GM12878 (cell line): ENCODE results near the gene SRSF2. TPM values are rescaled to one million over a fixed set of nuclear protein-coding genes. Genes with fewer than 3 reads are reported as not detected.
"Not testable (repeated sequence)": the region's sequence is repeated elsewhere in the genome, so short reads cannot be mapped to it uniquely, and the experiment has no call there.

ENCODE experiments used
- ATAC-seq: fragments of 200-7000 bp; cut with Tn5 transposase; 3 replicates; pipeline ENCODE4 v1.9.1; 2020; ENCODE audit warnings: mild to moderate bottlenecking, moderate library complexity
- BruUV-seq: library from RNA; stranded (reverse); fragments of 400-500 nt; replicated peaks from 2 replicates; lab custom pipeline; 2021; lab: Mats Ljungman, UMichigan
- CTCF ChIA-PET: fragments of 300-600 bp; sonication (Branson Sonifier 250); formaldehyde crosslinking; extraction: SDS; loops from one replicate; lab custom pipeline; 2021; ENCODE audit warnings: inconsistent platforms; lab: Yijun Ruan, JAX
- POLR2A ChIA-PET: fragments of 350-600 bp; formaldehyde crosslinking; extraction: SDS; loops from one replicate; lab custom pipeline; 2021; ENCODE audit warnings: inconsistent platforms; lab: Charles Lee
- RAD21 ChIA-PET: fragments of 300-600 bp; sonication (Branson Sonifier 250); formaldehyde crosslinking; loops from one replicate; lab custom pipeline; 2023; ENCODE audit warnings: antibody characterized with exemption; ENCODE audit not compliant: unreplicated experiment; lab: Charles Lee
- SMC1A ChIA-PET: fragments of 300-600 bp; sonication (Branson Sonifier 250); formaldehyde crosslinking; loops from one replicate; lab custom pipeline; 2023; ENCODE audit not compliant: unreplicated experiment, uncharacterized antibody; lab: Charles Lee
- DNase-seq: peaks from one replicate; pipeline ENCODE4 v3.0.0-alpha.2; 2011; ENCODE audit warnings: low read depth, low spot score
- FAIRE-seq: peaks from 3 replicates; lab custom pipeline; 2011; peaks lifted over from hg19 to GRCh38; lab: Jason Lieb, UNC
- H2AFZ ChIP-seq: 2 replicates; pipeline ENCODE4 v1.6.0; 2011; ENCODE audit warnings: low read depth, low read length, control low read depth; ENCODE audit not compliant: control insufficient read depth
- H3K27ac ChIP-seq: 2 replicates; pipeline ENCODE4 v1.5.1; 2011; ENCODE audit warnings: control low read depth; ENCODE audit not compliant: control insufficient read depth, insufficient read depth
- H3K27me3 ChIP-seq, 2 experiments: replicated peaks in 1 of 2; 2 replicates each; pipeline versions ENCODE4 v1.6.0 to v1.6.1; 2011; ENCODE audit warnings: low read length in 1 of 2; ENCODE audit not compliant: control insufficient read depth in 2 of 2, insufficient read depth in 2 of 2
- H3K36me3 ChIP-seq, 2 experiments: 2 replicates each; pipeline ENCODE4 v1.5.1; 2011; ENCODE audit warnings: low read length in 1 of 2; ENCODE audit not compliant: control insufficient read depth in 2 of 2, insufficient read depth in 2 of 2
- H3K4me1 ChIP-seq: 2 replicates; pipeline ENCODE4 v1.6.1; 2011; ENCODE audit warnings: mild to moderate bottlenecking, low read length, moderate library complexity, mixed read lengths; ENCODE audit not compliant: control insufficient read depth, insufficient read depth
- H3K4me2 ChIP-seq: 2 replicates; pipeline ENCODE4 v1.6.0; 2011; ENCODE audit warnings: control low read depth; ENCODE audit not compliant: control insufficient read depth, insufficient read depth
- H3K4me3 ChIP-seq: fragments of 200-600 bp; sonication (generic); 2 replicates; pipeline ENCODE4 v1.5.1; 2016
- H3K79me2 ChIP-seq: 2 replicates; pipeline ENCODE4 v1.6.0; 2011; ENCODE audit warnings: low read length; ENCODE audit not compliant: control insufficient read depth, insufficient read depth
- H3K9ac ChIP-seq: 2 replicates; pipeline ENCODE4 v1.8.0; 2011; ENCODE audit warnings: low read length, control low read depth, mixed read lengths; ENCODE audit not compliant: control insufficient read depth, insufficient read depth
- H3K9me3 ChIP-seq: replicated peaks from 3 replicates; pipeline ENCODE4 v1.5.1; 2011; ENCODE audit warnings: mild to moderate bottlenecking, low read length; ENCODE audit not compliant: control insufficient read depth, insufficient read depth
- H4K20me1 ChIP-seq: 2 replicates; pipeline ENCODE4 v1.6.0; 2011; ENCODE audit not compliant: control insufficient read depth, insufficient read depth
- IKZF1 ChIP-seq: fragments of 450-650 bp; conservative IDR thresholded peaks from 2 replicates; pipeline ENCODE4 v1.6.1; 2017; ENCODE audit warnings: antibody characterized with exemption, mild to moderate bottlenecking
- POU2F2 ChIP-seq: IDR thresholded peaks from 3 replicates; pipeline ENCODE4 v1.6.1; 2011; ENCODE audit warnings: low read depth, mild to moderate bottlenecking, low read length, borderline replicate concordance
- RFX5 ChIP-seq: IDR thresholded peaks from 2 replicates; pipeline ENCODE4 v1.6.1; 2011; ENCODE audit warnings: low read depth, low read length, improper control_type of control experiment
- SMAD5 ChIP-seq: IDR thresholded peaks from 2 replicates; pipeline ENCODE4 v1.6.1; 2016; ENCODE audit warnings: antibody characterized with exemption, low read depth
- SREBF1 ChIP-seq: IDR thresholded peaks from 2 replicates; pipeline ENCODE4 v1.6.1; 2012; ENCODE audit warnings: mild to moderate bottlenecking, low read length
- ZSCAN29 ChIP-seq: fragments of 450-650 bp; IDR thresholded peaks from 2 replicates; pipeline ENCODE4 v1.6.1; 2017; ENCODE audit warnings: mild to moderate bottlenecking, moderate library complexity
- ZZZ3 ChIP-seq: IDR thresholded peaks from 2 replicates; pipeline ENCODE4 v1.6.1; 2011; ENCODE audit warnings: low read depth; ENCODE audit not compliant: control insufficient read depth, insufficient read length
- WGBS: methylation state at CpG from one replicate; pipeline ENCODE4 v1.1.6; 2016; ENCODE audit warnings: low lambda C conversion rate; ENCODE audit not compliant: insufficient replicate concordance, insufficient coverage; ENCODE audit errors: missing lambda C conversion rate; 5-methylcytosine and 5-hydroxymethylcytosine counted together
- in situ Hi-C: fragments of 300-500 bp; cut with MboI; formaldehyde crosslinking; loops from 9 replicates; pipeline ENCODE4 v1.14.3; 2018; ENCODE audit warnings: mixed read lengths
- intact Hi-C: fragments of 100-400 bp; cut with micrococcal nuclease; formaldehyde crosslinking; loops from one replicate; pipeline ENCODE4 v1.14.2; 2022; ENCODE audit not compliant: unreplicated experiment
- polyA plus RNA-seq, 11 experiments: library from polyadenylated mRNA; depleted of rRNA in 4 of 11; unstranded in 6 of 11; stranded (reverse) in 5 of 11; fragments of >200 nt; fragmentation: Nextera tagmentation in 4 of 11; fragmentation: Illumina TruSeq in 1 of 11; extraction: Ambion mirVana in 4 of 11; extraction: Trizol in 1 of 11; gene quantifications; 1 replicate in 1 of 11; 2 replicates in 10 of 11; pipeline versions ENCODE4 v1.2.1 to v1.2.3, GENCODE V29; 2011 to 2016; ENCODE audit warnings: inconsistent platforms in 2 of 11, missing spikeins in 2 of 11, low read depth in 1 of 11
- total RNA-seq, 4 experiments: library from RNA; depleted of rRNA in 3 of 4; stranded (reverse); fragments of >200 nt in 3 of 4; fragmentation: Illumina TruSeq in 1 of 4; extraction: Trizol in 1 of 4; gene quantifications; 2 replicates each; pipeline versions ENCODE4 v1.2.1 to v1.2.3, GENCODE V29; 2013 to 2021
- TF ChIP-seq, protein P1 (sequence below): fragments of 450-650 bp; conservative IDR thresholded peaks from 2 replicates; pipeline ENCODE4 v1.6.1; 2017; ENCODE audit warnings: mild to moderate bottlenecking, moderate library complexity

Gene SRSF2
- total and polyA plus RNA-seq, 10 of the 15 experiments (the other 5 are each of a cell fraction or from before 2014, with no cell fraction given) = 225 to 795 (median 410) TPM

DNA sequence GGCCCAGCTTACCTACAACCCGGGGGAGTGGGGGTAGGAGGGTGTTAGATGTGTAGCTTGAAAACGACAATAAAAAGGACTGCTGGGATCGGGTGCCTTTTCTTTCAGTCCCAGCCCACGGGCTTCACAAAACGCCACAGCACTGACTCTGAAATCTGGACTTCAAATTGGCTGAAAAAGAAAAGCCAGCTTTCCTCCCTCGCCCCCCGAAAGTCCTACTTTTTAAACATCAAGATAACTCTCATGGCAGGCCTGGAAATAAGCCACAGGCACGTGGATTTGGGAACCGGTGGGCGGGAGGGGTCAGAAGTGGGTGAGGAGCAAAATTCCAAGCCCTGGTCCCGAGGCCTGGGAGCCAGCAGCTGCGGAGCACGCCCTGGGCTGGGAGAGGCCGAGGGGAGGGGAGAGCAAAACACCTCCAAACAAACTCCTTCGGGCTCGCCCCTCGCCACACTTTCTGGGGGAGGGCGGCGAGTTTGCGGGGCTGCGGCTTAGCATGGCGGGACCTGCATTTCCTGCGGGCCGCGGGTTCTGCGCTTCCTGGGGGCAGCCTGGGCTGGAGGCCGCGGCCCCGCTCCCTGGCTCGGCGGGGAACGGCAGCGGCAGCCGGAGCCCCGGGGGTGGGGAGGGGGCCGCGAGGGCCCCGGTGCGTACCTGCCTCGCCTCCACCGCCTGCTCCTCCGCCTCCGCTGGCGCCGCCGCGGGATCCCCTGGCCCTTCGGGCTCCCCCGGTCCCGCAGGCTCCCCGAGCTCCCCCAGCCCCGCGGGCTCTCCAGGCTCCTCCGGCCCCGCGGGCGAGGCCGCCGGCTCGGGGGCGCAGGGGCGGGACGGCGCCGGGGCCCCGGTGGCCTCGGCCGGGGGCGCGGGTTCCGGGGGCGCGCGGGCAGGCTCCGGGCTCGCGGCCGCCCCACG is 26.9 kb downstream of the SRSF2 start:
- RAD21 ChIA-PET, DNase-seq, H3K4me1 ChIP-seq, H3K4me3 ChIP-seq, FAIRE-seq, H3K9me3 ChIP-seq, H3K27ac ChIP-seq, H3K9ac ChIP-seq: not testable (repeated sequence)
- 25% methylated on average over 30 of the region's 79 CpGs for WGBS
- intact Hi-C loops = loop anchor here (10.0 kb wide), 1 partner anchor 85 kb away; no protein-coding TSS in a partner anchor
- 0 out of 2 replicates have a peak, but pooled peaks have one; percentile 15 for TF ChIP-seq IKZF1
- TF ChIP-seq, all 136 proteins: peak for 1; not testable (repeated sequence) for 135
- CTCF ChIA-PET, H3K27me3 ChIP-seq, BruUV-seq, H2AFZ ChIP-seq, POLR2A ChIA-PET, H4K20me1 ChIP-seq, H3K79me2 ChIP-seq, in situ Hi-C loops, H3K36me3 ChIP-seq, ATAC-seq: not testable (repeated sequence)
- SMC1A ChIA-PET = interaction anchor here (1.2 kb wide), 1 partner anchor 15 kb away, joined by 3 read pairs; no protein-coding TSS in a partner anchor
- peak overlapping the region; percentile 68 for H3K4me2 ChIP-seq

DNA sequence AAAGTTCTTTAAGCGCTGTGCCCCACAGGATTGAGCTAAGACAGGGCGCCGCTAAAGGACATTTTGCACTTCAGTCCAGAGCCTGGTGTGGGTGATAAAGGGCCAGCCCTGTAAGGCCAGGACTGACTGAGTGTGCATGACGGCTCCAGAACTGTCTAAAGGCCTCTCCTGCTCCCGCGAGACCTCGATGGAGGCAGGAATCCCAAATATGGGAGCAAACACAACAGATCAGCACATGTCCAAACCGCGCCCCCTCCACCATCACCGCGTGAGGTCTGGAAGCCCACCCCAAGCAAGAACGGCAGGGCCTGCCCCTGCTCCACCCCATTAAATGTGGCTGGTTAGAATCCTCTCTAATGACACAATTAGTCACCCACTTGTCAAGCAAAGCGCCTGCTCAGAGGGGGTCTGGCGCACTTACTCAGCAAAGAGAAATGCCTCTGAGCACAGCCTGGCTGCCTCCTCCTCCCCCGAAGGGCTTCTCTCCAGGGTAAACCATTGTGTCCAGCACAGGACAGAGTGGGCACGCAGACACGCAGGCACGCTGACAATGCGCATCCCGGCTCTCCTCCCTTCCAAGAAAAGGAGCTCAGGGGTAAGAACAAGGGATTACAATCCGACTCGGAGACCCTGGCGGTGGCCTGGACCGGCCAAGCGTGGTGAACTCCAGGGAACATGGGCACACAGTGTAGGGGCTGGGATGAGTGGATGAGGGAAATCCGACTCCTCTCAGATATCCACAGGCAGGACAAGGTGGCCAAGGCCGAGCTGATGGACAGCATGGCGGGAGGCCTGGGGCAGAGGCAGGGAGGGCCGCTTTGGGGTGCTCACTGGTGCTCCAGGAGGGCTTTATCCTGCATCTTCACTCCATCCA is 27.8 kb downstream of the SRSF2 start:
- Histone ChIP-seq H3K36me3 (peaks cover 0 to 7% of the 10 kb centered on the region in 2 experiments; a peak in 2 of 4 replicates), H3K9me3 (no peaks in the 10 kb centered on the region), H3K9ac (no peak overlapping the region), H3K4me3 (no peak overlapping the region), H4K20me1 (peaks cover 2% of the 10 kb centered on the region; the same call in 1 of the 2 replicates), H3K4me2 (no peak overlapping the region), H3K4me1 (no peaks in the 10 kb centered on the region), H3K27ac (no peak overlapping the region), H2AFZ (no peak overlapping the region), H3K79me2 (no peaks in the 10 kb centered on the region), H3K27me3 (no peaks in the 10 kb centered on the region; a peak in 2 of 4 replicates)
- ATAC-seq (no peak), DNase-seq (no peak), FAIRE-seq (no peak)
- WGBS = 85% methylated on average over 29 of the region's 29 CpGs
- ChIA-PET SMC1A (interaction anchor here (0.6 kb wide), 1 partner anchor 378 kb away, joined by 3 read pairs; no protein-coding TSS in a partner anchor), POLR2A (no interaction called here), CTCF (interaction anchor here (1.0 to 1.5 kb wide), 4 partner anchors 8 to 84 kb away, joined by 3 to 6 read pairs (median 4); no protein-coding TSS in a partner anchor), RAD21 (no interaction called here)
- no peak for TF ChIP-seq POU2F2
- no peak for TF ChIP-seq RFX5
- TF ChIP-seq, protein P1, sequence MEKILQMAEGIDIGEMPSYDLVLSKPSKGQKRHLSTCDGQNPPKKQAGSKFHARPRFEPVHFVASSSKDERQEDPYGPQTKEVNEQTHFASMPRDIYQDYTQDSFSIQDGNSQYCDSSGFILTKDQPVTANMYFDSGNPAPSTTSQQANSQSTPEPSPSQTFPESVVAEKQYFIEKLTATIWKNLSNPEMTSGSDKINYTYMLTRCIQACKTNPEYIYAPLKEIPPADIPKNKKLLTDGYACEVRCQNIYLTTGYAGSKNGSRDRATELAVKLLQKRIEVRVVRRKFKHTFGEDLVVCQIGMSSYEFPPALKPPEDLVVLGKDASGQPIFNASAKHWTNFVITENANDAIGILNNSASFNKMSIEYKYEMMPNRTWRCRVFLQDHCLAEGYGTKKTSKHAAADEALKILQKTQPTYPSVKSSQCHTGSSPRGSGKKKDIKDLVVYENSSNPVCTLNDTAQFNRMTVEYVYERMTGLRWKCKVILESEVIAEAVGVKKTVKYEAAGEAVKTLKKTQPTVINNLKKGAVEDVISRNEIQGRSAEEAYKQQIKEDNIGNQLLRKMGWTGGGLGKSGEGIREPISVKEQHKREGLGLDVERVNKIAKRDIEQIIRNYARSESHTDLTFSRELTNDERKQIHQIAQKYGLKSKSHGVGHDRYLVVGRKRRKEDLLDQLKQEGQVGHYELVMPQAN = no peak
- no peak for TF ChIP-seq SREBF1
- TF ChIP-seq SMAD5 = no peak
- TF ChIP-seq ZSCAN29 = no peak
- TF ChIP-seq ZZZ3 = no peak
- in situ Hi-C loops (no loop called here), intact Hi-C loops (no loop called here)
- no TSS peak for BruUV-seq
